Mesodermal cell (in vitro differentiated cells): ENCODE results near the gene CLCN5.
A peak's percentile ranks its signal among the peaks of the same experiment; 100 is the strongest.

Source experiments
- H3K27ac ChIP-seq: 2 replicates; pipeline ENCODE4 v1.7.0; 2013; ENCODE audit warnings: mild to moderate bottlenecking, low read depth, low read length, moderate library complexity; ENCODE audit not compliant: severe bottlenecking
- H3K36me3 ChIP-seq: 2 replicates; pipeline ENCODE4 v1.7.1; 2013; ENCODE audit warnings: mild to moderate bottlenecking, low read length, moderate library complexity; ENCODE audit not compliant: control insufficient read depth, insufficient read depth
- H3K4me1 ChIP-seq: one replicate; pipeline ENCODE4 v1.7.1; 2013; ENCODE audit warnings: mild to moderate bottlenecking, low read length; ENCODE audit not compliant: insufficient read depth, control insufficient read depth, poor library complexity, severe bottlenecking
- H3K4me3 ChIP-seq: 2 replicates; pipeline ENCODE4 v1.7.0; 2013; ENCODE audit warnings: low read length, control low read depth, mild to moderate bottlenecking; ENCODE audit not compliant: insufficient read depth, poor library complexity, severe bottlenecking; ENCODE audit errors: extremely low read depth
- H3K9me3 ChIP-seq: 2 replicates; pipeline ENCODE4 v1.7.1; 2013; ENCODE audit warnings: mild to moderate bottlenecking, low read length, moderate library complexity; ENCODE audit not compliant: control insufficient read depth
- WGBS, 2 experiments: methylation state at CpG; one replicate each; pipeline ENCODE4 v1.1.5; 2013; ENCODE audit warnings: missing lambda C conversion rate in 2 of 2; ENCODE audit not compliant: insufficient coverage in 2 of 2; 5-methylcytosine and 5-hydroxymethylcytosine counted together

Gene CLCN5

DNA sequence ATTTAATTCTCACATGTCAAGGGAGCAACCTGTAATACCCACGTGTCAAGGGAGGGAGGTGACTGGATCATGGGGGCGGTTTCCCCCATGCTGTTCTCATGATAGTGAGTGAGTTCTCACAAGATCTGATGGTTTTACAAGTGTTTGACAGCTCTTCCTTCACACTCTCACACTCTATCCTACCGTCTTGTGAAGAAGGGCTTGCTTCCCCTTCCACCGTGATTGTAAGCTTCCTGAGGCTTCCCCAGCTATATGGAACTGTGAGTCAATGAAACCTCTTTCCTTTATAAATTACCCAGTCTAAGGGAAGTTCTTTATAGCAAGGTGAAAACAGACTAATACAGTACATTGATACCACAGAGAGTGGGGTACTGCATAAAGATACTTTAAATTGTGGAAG, 25.4 kb upstream of the CLCN5 start:
- no peak overlapping the region for H3K27ac ChIP-seq
- peaks cover 4% of the 10 kb centered on the region for H3K9me3 ChIP-seq
- no peaks in the 10 kb centered on the region for H3K36me3 ChIP-seq
- H3K4me3 ChIP-seq = no peak overlapping the region
- 84% methylated on average over 2 of the region's 4 CpGs; no CpG with 5 or more reads in 1 of the 2 experiments for WGBS, 2 experiments
- H3K4me1 ChIP-seq = no peaks in the 10 kb centered on the region

DNA sequence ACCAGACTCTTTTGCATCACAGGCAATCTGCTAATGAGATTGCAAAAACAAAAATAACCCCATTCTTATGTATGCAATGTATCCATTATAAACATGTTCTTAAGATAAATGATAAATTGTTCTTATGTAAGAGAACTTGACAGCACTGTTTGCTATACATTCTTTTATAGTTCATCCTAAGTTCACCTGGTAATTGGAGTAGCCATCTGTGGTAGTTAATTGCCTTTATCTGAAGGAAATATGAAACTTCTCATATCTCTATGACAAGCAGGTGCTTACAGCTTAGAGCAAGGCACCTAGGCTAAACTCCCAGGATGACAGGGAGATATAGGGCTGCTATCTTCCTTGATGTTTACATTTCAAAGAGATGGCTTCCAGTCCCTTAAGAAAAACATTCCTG, 21.3 kb upstream of the CLCN5 start:
- Histone ChIP-seq H3K4me3 (no peak overlapping the region), H3K36me3 (no peaks in the 10 kb centered on the region), H3K27ac (no peak overlapping the region), H3K4me1 (no peaks in the 10 kb centered on the region), H3K9me3 (peaks cover 4% of the 10 kb centered on the region)

DNA sequence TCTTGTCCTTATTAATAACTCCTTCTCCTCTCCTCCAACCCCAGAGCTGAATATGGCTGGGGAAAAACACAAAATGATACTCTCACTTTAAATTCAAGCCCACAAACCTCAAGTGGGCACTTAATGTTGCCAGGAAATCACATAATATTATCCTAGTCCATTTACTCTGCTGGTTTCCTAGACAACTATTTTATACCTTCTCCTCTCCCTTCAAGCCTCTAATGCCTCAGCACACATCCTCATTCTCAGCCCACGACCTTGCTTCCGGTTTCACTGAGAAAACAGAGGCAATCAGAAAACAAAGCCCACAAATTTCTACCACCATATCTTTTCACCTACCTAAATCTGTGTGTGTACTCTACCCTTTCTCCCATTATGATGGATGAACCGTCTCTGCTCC, 12.1 kb upstream of the CLCN5 start:
- Histone ChIP-seq H3K9me3 (no peaks in the 10 kb centered on the region), H3K36me3 (no peaks in the 10 kb centered on the region), H3K4me1 (no peaks in the 10 kb centered on the region), H3K4me3 (no peak overlapping the region), H3K27ac (no peak overlapping the region)
- WGBS, 2 experiments = 80% methylated on average over 1 of the region's 3 CpGs; no CpG with 5 or more reads in 1 of the 2 experiments

DNA sequence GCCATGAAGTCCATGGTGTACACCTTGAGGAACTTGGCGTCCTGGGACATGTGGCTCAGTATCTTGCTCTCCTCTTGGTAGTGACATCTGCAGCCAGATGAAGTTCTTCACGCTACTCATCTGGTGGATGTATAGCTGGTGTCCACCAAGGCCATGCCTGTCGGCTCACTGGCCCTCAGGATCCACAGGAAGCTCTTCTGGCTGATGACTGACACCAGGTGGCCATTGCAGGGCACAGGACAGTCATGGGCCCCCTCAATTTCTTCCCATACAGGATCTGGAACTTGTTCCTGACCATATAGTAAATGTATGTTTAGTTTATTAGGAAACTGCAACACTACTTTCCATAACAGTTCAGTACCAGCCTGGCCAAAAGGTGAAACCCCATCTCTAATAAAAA, 10.3 kb upstream of the CLCN5 start:
- 83% methylated on average over 1 of the region's 3 CpGs; no CpG with 5 or more reads in 1 of the 2 experiments for WGBS, 2 experiments
- no peak overlapping the region for H3K27ac ChIP-seq
- H3K36me3 ChIP-seq = no peaks in the 10 kb centered on the region
- no peaks in the 10 kb centered on the region for H3K4me1 ChIP-seq
- no peak overlapping the region for H3K4me3 ChIP-seq
- H3K9me3 ChIP-seq = no peaks in the 10 kb centered on the region

- H3K36me3 ChIP-seq = no peaks in the 10 kb centered on the region
- no peaks in the 10 kb centered on the region for H3K9me3 ChIP-seq
- 86 to 92% methylated on average over 1 to 2 of the region's 3 CpGs for WGBS, 2 experiments
- H3K4me3 ChIP-seq = no peak overlapping the region
- H3K27ac ChIP-seq = no peak overlapping the region
- H3K4me1 ChIP-seq = no peaks in the 10 kb centered on the region
These were observed 9.5 kb upstream of the CLCN5 start for GRCh38 chrX:49912861-49913260.

DNA sequence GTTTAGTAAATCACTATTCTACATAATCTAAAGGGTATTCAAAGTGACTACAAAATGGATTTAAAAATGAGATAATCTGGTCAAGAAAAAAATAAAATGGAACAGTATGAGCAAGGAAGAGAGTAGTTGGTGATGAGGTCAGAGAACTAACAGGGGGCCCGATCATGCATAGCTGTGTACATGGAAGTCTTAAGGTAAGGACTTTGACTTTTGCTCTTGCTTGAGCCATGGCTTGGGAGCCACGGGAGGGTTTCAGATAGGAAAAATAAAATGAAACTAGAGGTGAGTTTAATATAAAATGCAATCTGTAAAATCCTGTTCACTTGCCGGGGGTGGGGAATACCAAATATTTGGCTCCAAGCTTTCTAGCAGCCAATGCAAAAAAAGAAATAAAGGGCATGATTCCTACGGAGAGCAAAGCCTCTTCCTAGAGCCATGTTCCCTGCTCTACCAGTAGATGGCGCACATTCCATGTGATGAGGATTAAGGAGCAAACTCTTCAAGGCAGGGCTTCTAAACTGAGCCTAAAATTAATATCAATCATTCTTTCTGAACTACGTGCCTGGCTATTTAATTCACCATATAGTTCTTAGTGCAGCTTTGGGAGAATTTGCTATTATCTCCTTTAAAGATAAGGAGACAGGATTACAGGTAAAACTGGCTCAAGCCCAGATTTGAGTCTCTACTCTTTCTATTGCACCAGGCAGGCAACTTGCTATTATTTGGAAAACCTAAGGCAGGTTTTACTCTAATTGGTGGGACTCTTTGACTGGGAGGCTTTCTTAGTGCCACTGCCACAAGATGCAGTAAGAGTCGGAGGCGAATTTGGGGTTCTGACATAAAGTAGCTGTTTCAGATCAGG, 6.8 kb upstream of the CLCN5 start:
- Histone ChIP-seq H3K9me3 (no peaks in the 10 kb centered on the region), H3K4me1 (no peaks in the 10 kb centered on the region), H3K4me3 (no peak overlapping the region), H3K27ac (no peak overlapping the region), H3K36me3 (no peaks in the 10 kb centered on the region)
- WGBS, 2 experiments = 70 to 75% methylated on average over 1 to 4 of the region's 8 CpGs

DNA sequence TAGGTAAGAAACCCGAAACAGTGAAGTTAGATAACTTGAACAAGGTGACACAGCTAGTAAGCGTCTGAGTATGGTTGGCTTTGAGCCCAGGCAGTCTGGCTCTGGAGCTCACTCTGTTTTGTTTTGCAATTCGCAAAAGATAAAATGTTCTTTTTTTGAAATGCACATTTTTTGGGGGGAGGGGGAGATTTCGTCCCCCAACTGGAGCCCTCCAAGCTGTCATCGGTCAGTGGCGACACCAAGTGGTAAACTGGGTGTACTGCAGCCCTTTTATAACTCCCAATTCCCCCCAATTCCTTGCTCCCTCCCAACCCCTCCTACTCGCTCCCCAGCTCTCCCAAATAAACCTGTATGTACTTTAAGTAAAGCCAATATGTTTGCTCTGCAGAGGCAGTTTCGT, 2.8 kb upstream of the CLCN5 start:
- H3K9me3 ChIP-seq = no peaks in the 10 kb centered on the region
- 100% methylated on average over 1 of the region's 8 CpGs; no CpG with 5 or more reads in 1 of the 2 experiments for WGBS, 2 experiments

DNA sequence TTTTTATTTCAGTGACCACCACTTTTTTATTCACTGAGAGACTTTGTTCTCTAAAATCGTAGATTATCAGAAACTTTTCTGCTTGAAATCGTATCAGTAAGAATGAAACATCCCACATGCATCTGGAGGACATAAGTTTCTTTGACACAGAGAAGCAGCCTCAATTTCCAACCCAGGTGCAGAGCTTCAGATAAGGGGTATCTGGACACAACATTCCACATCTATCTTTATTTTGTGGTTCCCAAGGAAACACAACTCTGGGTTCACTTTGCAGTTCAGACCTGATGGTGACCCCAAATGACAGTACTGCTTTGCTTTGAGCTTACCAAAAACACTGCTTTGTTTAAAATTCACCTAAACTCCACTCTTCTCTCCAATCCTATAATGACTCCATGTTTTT, 1.3 kb upstream of the CLCN5 start:
- H3K9me3 ChIP-seq = no peaks in the 10 kb centered on the region
- peaks cover 15% of the 10 kb centered on the region for H3K4me1 ChIP-seq
- WGBS, 2 experiments = no CpG with 5 or more reads among the region's 2 CpGs
- H3K36me3 ChIP-seq = peaks cover 10% of the 10 kb centered on the region
- no peak overlapping the region for H3K4me3 ChIP-seq
- no peak overlapping the region for H3K27ac ChIP-seq

More for the DNA sequence above, 2.8 kb upstream of the CLCN5 start:
- Histone ChIP-seq H3K27ac (no peak overlapping the region), H3K36me3 (no peaks in the 10 kb centered on the region), H3K4me1 (peaks cover 8% of the 10 kb centered on the region), H3K4me3 (no peak overlapping the region)

GRCh38 chrX:49925176-49925575, 2.8 kb downstream of the CLCN5 start:
- WGBS, 2 experiments = no CpG with 5 or more reads among the region's 2 CpGs
- Histone ChIP-seq H3K4me1 (peaks cover 17% of the 10 kb centered on the region), H3K9me3 (no peaks in the 10 kb centered on the region), H3K4me3 (peak overlapping the region; percentile 72), H3K36me3 (peaks cover 25% of the 10 kb centered on the region), H3K27ac (no peak overlapping the region)

- H3K27ac ChIP-seq = no peak overlapping the region
- H3K9me3 ChIP-seq = no peaks in the 10 kb centered on the region
- no CpG with 5 or more reads among the region's 1 CpG for WGBS, 2 experiments
- peaks cover 29% of the 10 kb centered on the region for H3K36me3 ChIP-seq
- H3K4me3 ChIP-seq = no peak overlapping the region
- H3K4me1 ChIP-seq = peaks cover 7% of the 10 kb centered on the region
These were observed 7.6 kb downstream of the CLCN5 start for GRCh38 chrX:49930039-49930438.

DNA sequence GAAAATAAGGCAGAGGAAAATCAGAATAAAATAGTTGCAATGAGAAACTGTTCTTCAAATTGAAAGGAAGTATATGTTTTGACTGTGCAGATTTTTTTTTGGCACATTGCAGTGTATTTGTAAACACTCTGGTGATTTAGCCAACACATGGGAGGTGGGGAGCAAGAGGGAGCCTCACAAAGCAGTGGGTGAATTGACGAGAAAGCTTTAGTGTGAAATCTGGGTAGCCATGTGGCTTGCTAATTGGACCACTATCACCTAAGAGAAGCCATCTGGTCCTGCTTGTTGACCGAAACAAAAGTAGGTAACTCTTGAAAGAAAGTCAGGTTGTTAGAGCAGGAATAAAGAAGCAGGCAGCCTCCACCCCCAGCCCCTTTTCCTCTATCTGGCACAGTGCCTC, 10.4 kb downstream of the CLCN5 start:
- Histone ChIP-seq H3K36me3 (peaks cover 25% of the 10 kb centered on the region), H3K27ac (no peak overlapping the region), H3K4me1 (no peaks in the 10 kb centered on the region), H3K4me3 (no peak overlapping the region), H3K9me3 (no peaks in the 10 kb centered on the region)
- WGBS, 2 experiments = no CpG with 5 or more reads among the region's 2 CpGs
